IPS-18c (cell line): ENCODE measurements around the gene FLOT1.

Experiments
- H3K4me3 ChIP-seq: 2 replicates; pipeline ENCODE4 v1.7.0; 2013; ENCODE audit warnings: low read depth, mild to moderate bottlenecking, low read length, moderate library complexity; ENCODE audit not compliant: insufficient read depth
- H3K9me3 ChIP-seq: one replicate; pipeline ENCODE4 v1.6.1; 2013; ENCODE audit warnings: mild to moderate bottlenecking, low read length, moderate library complexity; ENCODE audit not compliant: control insufficient read depth, insufficient read depth

The FLOT1 gene

GRCh38 chr6:30691208-30691847 lies 51.2 kb downstream of the FLOT1 start:
- H3K9me3 ChIP-seq = no peaks in the 10 kb centered on the region
- H3K4me3 ChIP-seq = peak overlapping the region; percentile 73; the same call in 1 of the 2 replicates

- Histone ChIP-seq H3K4me3 (peak within 1 kb of the TSS; percentile 73), H3K9me3 (no peaks in the 10 kb centered on the region)
Measured at GRCh38 chr6:30690403-30691207, 51.9 kb downstream of the FLOT1 start, which contains the start of gene NRM. NRM (minus strand) TSS chr6:30690984; CDS start chr6:30690974, 10 bp downstream.

GRCh38 chr6:30689985-30690384 lies 52.5 kb downstream of the FLOT1 start:
- Histone ChIP-seq H3K9me3 (no peaks in the 10 kb centered on the region), H3K4me3 (peak overlapping the region; percentile 73)

GRCh38 chr6:30689022-30689865 lies 53.2 kb downstream of the FLOT1 start:
- no peaks in the 10 kb centered on the region for H3K9me3 ChIP-seq
- H3K4me3 ChIP-seq = 0 out of 2 replicates have a peak overlapping the region, but pooled peaks have one; percentile 15

GRCh38 chr6:30688569-30688968 lies 53.9 kb downstream of the FLOT1 start:
- Histone ChIP-seq H3K9me3 (peaks cover 2% of the 10 kb centered on the region), H3K4me3 (no peak overlapping the region)

- Histone ChIP-seq H3K9me3 (peaks cover 2% of the 10 kb centered on the region), H3K4me3 (peak overlapping the region; percentile 86)
Measured at GRCh38 chr6:30687659-30688431, 54.6 kb downstream of the FLOT1 start.

GRCh38 chr6:30686908-30687658 lies 55.4 kb downstream of the FLOT1 start:
- Histone ChIP-seq H3K4me3 (peak overlapping the region; percentile 86), H3K9me3 (peaks cover 2% of the 10 kb centered on the region)

GRCh38 chr6:30686009-30686907 lies 56.2 kb downstream of the FLOT1 start, which contains the start of gene PPP1R18:
PPP1R18 (minus strand) TSS chr6:30686645; CDS start chr6:30686018, 627 bp downstream.
- Histone ChIP-seq H3K9me3 (peaks cover 2% of the 10 kb centered on the region), H3K4me3 (peak within 1 kb of the TSS; percentile 86)

GRCh38 chr6:30685157-30686008 lies 57.1 kb downstream of the FLOT1 start:
- Histone ChIP-seq H3K9me3 (peaks cover 2% of the 10 kb centered on the region), H3K4me3 (peak overlapping the region; percentile 86; the same call in 1 of the 2 replicates)

- peak overlapping the region; percentile 34; the same call in 1 of the 2 replicates for H3K4me3 ChIP-seq
- peaks cover 2% of the 10 kb centered on the region for H3K9me3 ChIP-seq
Measured at GRCh38 chr6:30684386-30685156, 57.9 kb downstream of the FLOT1 start.

- H3K4me3 ChIP-seq = peak overlapping the region; percentile 34
- peaks cover 2% of the 10 kb centered on the region for H3K9me3 ChIP-seq
Measured at GRCh38 chr6:30683980-30684338, 58.5 kb downstream of the FLOT1 start.

GRCh38 chr6:30683183-30683979 lies 59.1 kb downstream of the FLOT1 start:
- peaks cover 2% of the 10 kb centered on the region for H3K9me3 ChIP-seq
- H3K4me3 ChIP-seq = peak overlapping the region; percentile 34
